HepG2 (cell line): ENCODE measurements around the gene KLHL17. TPM values are rescaled to one million over a fixed set of nuclear protein-coding genes. Genes with fewer than 3 reads are reported as not detected.

Source experiments
- ATAC-seq: fragments of 200-7000 bp; cut with Tn5 transposase; 3 replicates; pipeline ENCODE4 v1.9.1; 2020; ENCODE audit warnings: mild to moderate bottlenecking, moderate library complexity
- BruUV-seq: library from RNA; stranded (reverse); fragments of 400-500 nt; replicated peaks from 2 replicates; lab custom pipeline; 2021; lab: Mats Ljungman, UMichigan
- CTCF ChIA-PET: fragments of 300-600 bp; formaldehyde crosslinking; extraction: SDS; loops from one replicate; lab custom pipeline; 2021; ENCODE audit warnings: low total read pairs, inconsistent platforms, low intra/inter-chr PET ratio; lab: Yijun Ruan, JAX
- POLR2A ChIA-PET: fragments of 350-600 bp; sonication (Branson Sonifier 250); formaldehyde crosslinking; loops from one replicate; lab custom pipeline; 2020; ENCODE audit warnings: antibody characterized with exemption, inconsistent platforms; lab: Yijun Ruan, JAX
- DNase-seq: peaks from one replicate; pipeline ENCODE4 v3.0.0-alpha.2; 2015; ENCODE audit warnings: low spot score
- FAIRE-seq: peaks from 3 replicates; lab custom pipeline; 2011; peaks lifted over from hg19 to GRCh38; lab: Jason Lieb, UNC
- H2AFZ ChIP-seq: one replicate; pipeline ENCODE4 v1.6.1; 2011; ENCODE audit warnings: low read length, inconsistent platforms
- H3K27ac ChIP-seq: fragments of 300-600 bp; 3 replicates; pipeline ENCODE4 v1.8.0; 2011; ENCODE audit warnings: mixed run types, mild to moderate bottlenecking, mixed read lengths, low read length, inconsistent platforms; ENCODE audit not compliant: insufficient read depth; ENCODE audit errors: extremely low read length
- H3K27me3 ChIP-seq, 2 experiments: fragments of 200-600 bp in 1 of 2; 2 replicates in 1 of 2; 3 replicates in 1 of 2; pipeline versions ENCODE4 v1.6.0 to v1.8.0; 2011; ENCODE audit warnings: low read length in 2 of 2, mild to moderate bottlenecking in 2 of 2, moderate library complexity in 2 of 2, inconsistent platforms in 1 of 2; ENCODE audit not compliant: insufficient read depth in 2 of 2, control insufficient read depth in 1 of 2
- H3K36me3 ChIP-seq, 2 experiments: fragments of 200-600 bp in 1 of 2; replicated peaks in 1 of 2; 2 replicates in 1 of 2; 3 replicates in 1 of 2; pipeline versions ENCODE4 v1.5.1 to v1.8.0; 2011; ENCODE audit warnings: low read length in 2 of 2, inconsistent platforms in 1 of 2; ENCODE audit not compliant: insufficient read depth in 2 of 2, control insufficient read depth in 1 of 2
- H3K4me1 ChIP-seq: 2 replicates; pipeline ENCODE4 v1.5.1; 2012; ENCODE audit warnings: low read length, inconsistent platforms; ENCODE audit not compliant: insufficient read depth
- H3K4me2 ChIP-seq: 2 replicates; pipeline ENCODE4 v1.6.0; 2011; ENCODE audit warnings: low read depth, low read length, inconsistent platforms
- H3K4me3 ChIP-seq, 3 experiments: fragments of 200-600 bp in 1 of 3; sonication (generic), shearing (Covaris generic) in 1 of 3; replicated peaks in 1 of 3; 2 replicates each; pipeline ENCODE4 v1.5.1; 2011 to 2016; ENCODE audit warnings: low read length in 3 of 3, inconsistent platforms in 2 of 3, low read depth in 2 of 3, mild to moderate bottlenecking in 2 of 3, control low read depth in 1 of 3, mixed read lengths in 1 of 3; ENCODE audit not compliant: insufficient read depth in 1 of 3
- H3K79me2 ChIP-seq: one replicate; pipeline ENCODE4 v1.6.1; 2011; ENCODE audit warnings: low read length, inconsistent platforms; ENCODE audit not compliant: insufficient read depth
- H3K9ac ChIP-seq: 2 replicates; pipeline ENCODE4 v1.6.0; 2011; ENCODE audit warnings: mild to moderate bottlenecking, low read depth, low read length, inconsistent platforms; ENCODE audit not compliant: insufficient read depth
- H3K9me3 ChIP-seq: 2 replicates; pipeline ENCODE4 v1.5.1; 2012; ENCODE audit warnings: mild to moderate bottlenecking, low read length
- H4K20me1 ChIP-seq: 2 replicates; pipeline ENCODE4 v1.6.0; 2011; ENCODE audit warnings: inconsistent platforms, mild to moderate bottlenecking, low read length, moderate library complexity; ENCODE audit not compliant: insufficient read depth
- DZIP1 ChIP-seq: sonication (generic); formaldehyde crosslinking; IDR thresholded peaks from 2 replicates; pipeline ENCODE4 v1.5.0; 2020; ENCODE audit warnings: mild to moderate bottlenecking, missing genetic modification reagents
- HES4 ChIP-seq: sonication (generic); formaldehyde crosslinking; IDR thresholded peaks from 2 replicates; pipeline ENCODE4 v1.9.0; 2021; ENCODE audit warnings: mild to moderate bottlenecking, missing genetic modification reagents, borderline replicate concordance
- LRRFIP1 ChIP-seq: sonication (generic); formaldehyde crosslinking; conservative IDR thresholded peaks from 2 replicates; pipeline ENCODE4 v1.4.0; 2020; ENCODE audit warnings: missing genetic modification reagents
- MNT ChIP-seq: fragments of 450-650 bp; IDR thresholded peaks from 2 replicates; pipeline ENCODE4 v1.6.1; 2016
- MYC ChIP-seq: sonication (generic); formaldehyde crosslinking; IDR thresholded peaks from 2 replicates; pipeline ENCODE4 v1.9.0; 2021; ENCODE audit warnings: missing genetic modification reagents, borderline replicate concordance
- PAF1 ChIP-seq: IDR thresholded peaks from 2 replicates; pipeline ENCODE4 v1.6.1; 2016; ENCODE audit warnings: missing genetic modification reagents, missing compliant biosample characterization
- PHF5A ChIP-seq: IDR thresholded peaks from one replicate; pipeline ENCODE4 v1.6.1; 2018; ENCODE audit warnings: low read depth, missing genetic modification reagents; ENCODE audit not compliant: unreplicated experiment
- POLR2A ChIP-seq, 2 experiments: IDR thresholded peaks; 2 replicates each; pipeline ENCODE4 v1.6.1; 2011; ENCODE audit warnings: low read depth in 2 of 2, low read length in 2 of 2, mild to moderate bottlenecking in 1 of 2, moderate library complexity in 1 of 2; ENCODE audit not compliant: insufficient read depth in 1 of 2
- SMC3 ChIP-seq: IDR thresholded peaks from 2 replicates; pipeline ENCODE4 v1.6.1; 2011; ENCODE audit warnings: low read length, improper control_type of control experiment
- TGIF2 ChIP-seq: IDR thresholded peaks from 2 replicates; pipeline ENCODE4 v1.6.1; 2016; ENCODE audit warnings: control low read depth, missing compliant biosample characterization
- U2AF2 ChIP-seq: fragments of 200-400 bp; formaldehyde crosslinking; IDR thresholded peaks from 2 replicates; pipeline ENCODE4 v1.6.1; 2017; ENCODE audit warnings: low read depth, mild to moderate bottlenecking, low read length
- YEATS4 ChIP-seq: sonication (generic); formaldehyde crosslinking; IDR thresholded peaks from 2 replicates; pipeline ENCODE4 v1.4.0; 2020; ENCODE audit warnings: missing genetic modification reagents, borderline replicate concordance
- ZFP1 ChIP-seq: IDR thresholded peaks from 2 replicates; pipeline ENCODE4 v1.6.1; 2016
- ZNF768 ChIP-seq: sonication (generic); formaldehyde crosslinking; IDR thresholded peaks from 2 replicates; pipeline ENCODE4 v1.4.0; 2020; ENCODE audit warnings: missing genetic modification reagents
- ZNF878 ChIP-seq: sonication (generic); formaldehyde crosslinking; IDR thresholded peaks from 2 replicates; pipeline ENCODE4 v1.8.1; 2023; ENCODE audit warnings: mild to moderate bottlenecking, missing genetic modification reagents, moderate library complexity
- WGBS: methylation state at CpG from one replicate; pipeline ENCODE4 v1.1.6; 2017; ENCODE audit warnings: low lambda C conversion rate; 5-methylcytosine and 5-hydroxymethylcytosine counted together
- in situ Hi-C: cut with HindIII; loops from 2 replicates; pipeline ENCODE4 v1.10.0; 2017; ENCODE audit warnings: low pct_unique_long_range_greater_than_20kb; ENCODE audit not compliant: extremely low pct_ligation_motif_present
- intact Hi-C: fragments of 100-400 bp; cut with micrococcal nuclease; formaldehyde crosslinking; loops from one replicate; pipeline ENCODE4 v1.10.0; 2022; ENCODE audit not compliant: unreplicated experiment
- polyA plus RNA-seq, 8 experiments: library from polyadenylated mRNA; depleted of rRNA in 3 of 8; stranded (reverse) in 7 of 8; unstranded in 1 of 8; fragments of >200 nt; fragmentation: Illumina TruSeq in 4 of 8; extraction: Trizol in 4 of 8; gene quantifications; 2 replicates each; pipeline versions ENCODE4 v1.2.1 to v1.2.3, GENCODE V29; 2011 to 2016; ENCODE audit warnings: low read depth in 4 of 8, missing spikeins in 1 of 8, mixed read lengths in 1 of 8; ENCODE audit not compliant: insufficient read depth in 1 of 8
- total RNA-seq, 5 experiments: library from RNA; depleted of rRNA; stranded (reverse); fragments of >200 nt; fragmentation: Illumina TruSeq; extraction: Trizol; gene quantifications; 2 replicates each; pipeline ENCODE4 v1.2.3, GENCODE V29; 2016; ENCODE audit warnings: low read depth in 1 of 5
- TF ChIP-seq, protein P1 (sequence below): conservative IDR thresholded peaks from 2 replicates; pipeline ENCODE4 v1.6.1; 2018; ENCODE audit warnings: missing genetic modification reagents
- TF ChIP-seq, protein P2 (sequence below): IDR thresholded peaks from 2 replicates; pipeline ENCODE4 v1.6.1; 2012; ENCODE audit warnings: inconsistent platforms
- TF ChIP-seq, protein P3 (sequence below): sonication (generic); formaldehyde crosslinking; IDR thresholded peaks from 2 replicates; pipeline ENCODE4 v1.8.1; 2023; ENCODE audit warnings: mild to moderate bottlenecking, missing genetic modification reagents

The KLHL17 gene
- total and polyA plus RNA-seq, 2 of the 13 experiments (the other 11 are each of a cell fraction or from before 2014, with no cell fraction given), result 9.3 to 24.7 TPM

DNA sequence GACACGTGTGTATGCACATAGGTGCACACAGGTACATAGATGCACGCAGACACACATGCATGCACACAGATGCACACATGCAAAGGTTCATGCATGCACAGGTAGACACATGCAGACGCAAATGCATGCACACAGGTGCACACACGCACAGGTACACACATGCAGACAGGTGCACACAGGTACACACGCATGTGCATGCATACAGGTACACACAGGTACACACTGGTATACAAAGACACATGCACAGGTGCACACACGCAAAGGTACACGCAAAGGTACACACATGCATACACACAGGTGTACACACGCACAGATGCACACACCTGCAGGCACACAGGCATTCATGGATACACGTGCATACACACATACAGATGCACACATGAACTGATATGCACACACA is 10.1 kb upstream of the KLHL17 start:
- H3K9ac ChIP-seq, result no peak overlapping the region
- CTCF ChIA-PET, result no interaction called here
- no TSS peak for BruUV-seq
- FAIRE-seq (no peak), ATAC-seq (no peak), DNase-seq (no peak)
- H4K20me1 ChIP-seq, result peaks cover 3% of the 10 kb centered on the region; the same call in 1 of the 2 replicates
- POLR2A ChIA-PET, result no interaction called here
- peaks cover 49 to 88% of the 10 kb centered on the region in 2 experiments for H3K36me3 ChIP-seq
- no peak overlapping the region for H3K4me2 ChIP-seq
- no peaks in the 10 kb centered on the region for H3K4me1 ChIP-seq
- WGBS, result 98% methylated on average over 5 of the region's 9 CpGs
- no peak overlapping the region for H2AFZ ChIP-seq
- H3K4me3 ChIP-seq, result no peak overlapping the region
- in situ Hi-C loops (no loop called here), intact Hi-C loops (no loop called here)
- H3K27ac ChIP-seq, result no peak overlapping the region
- no peaks in the 10 kb centered on the region for H3K9me3 ChIP-seq
- no peaks in the 10 kb centered on the region for H3K79me2 ChIP-seq
- TF ChIP-seq ZNF878 (CRISPR knock-in tag) (no peak), TGIF2 (no peak), U2AF2 (no peak), MYC (no peak), POLR2A (IDR thresholded peaks at IDR 0.05; ENCODE audit: insufficient read depth in 1 of 2, low read depth in 2 of 2, low read length in 2 of 2) (peak in 1 of 2 experiments; percentile 38; a peak in 1 of 4 replicates), PAF1 (CRISPR knock-in tag) (no peak), ZNF768 (no peak), YEATS4 (CRISPR knock-in tag) (no peak), MNT (peak; percentile 44; the same call in 1 of the 2 replicates), ZFP1 (CRISPR knock-in tag) (no peak), DZIP1 (CRISPR knock-in tag) (no peak), HES4 (0 out of 2 replicates have a peak, but pooled peaks have one; percentile 30), PHF5A (no peak), SMC3 (no peak), LRRFIP1 (no peak)
- TF ChIP-seq, protein P1, sequence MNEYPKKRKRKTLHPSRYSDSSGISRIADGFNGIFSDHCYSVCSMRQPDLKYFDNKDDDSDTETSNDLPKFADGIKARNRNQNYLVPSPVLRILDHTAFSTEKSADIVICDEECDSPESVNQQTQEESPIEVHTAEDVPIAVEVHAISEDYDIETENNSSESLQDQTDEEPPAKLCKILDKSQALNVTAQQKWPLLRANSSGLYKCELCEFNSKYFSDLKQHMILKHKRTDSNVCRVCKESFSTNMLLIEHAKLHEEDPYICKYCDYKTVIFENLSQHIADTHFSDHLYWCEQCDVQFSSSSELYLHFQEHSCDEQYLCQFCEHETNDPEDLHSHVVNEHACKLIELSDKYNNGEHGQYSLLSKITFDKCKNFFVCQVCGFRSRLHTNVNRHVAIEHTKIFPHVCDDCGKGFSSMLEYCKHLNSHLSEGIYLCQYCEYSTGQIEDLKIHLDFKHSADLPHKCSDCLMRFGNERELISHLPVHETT (CRISPR knock-in tag), result no peak
- TF ChIP-seq, protein P2, sequence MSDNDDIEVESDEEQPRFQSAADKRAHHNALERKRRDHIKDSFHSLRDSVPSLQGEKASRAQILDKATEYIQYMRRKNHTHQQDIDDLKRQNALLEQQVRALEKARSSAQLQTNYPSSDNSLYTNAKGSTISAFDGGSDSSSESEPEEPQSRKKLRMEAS, result no peak
- TF ChIP-seq, protein P3, sequence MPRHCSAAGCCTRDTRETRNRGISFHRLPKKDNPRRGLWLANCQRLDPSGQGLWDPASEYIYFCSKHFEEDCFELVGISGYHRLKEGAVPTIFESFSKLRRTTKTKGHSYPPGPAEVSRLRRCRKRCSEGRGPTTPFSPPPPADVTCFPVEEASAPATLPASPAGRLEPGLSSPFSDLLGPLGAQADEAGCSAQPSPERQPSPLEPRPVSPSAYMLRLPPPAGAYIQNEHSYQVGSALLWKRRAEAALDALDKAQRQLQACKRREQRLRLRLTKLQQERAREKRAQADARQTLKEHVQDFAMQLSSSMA (CRISPR knock-in tag), result no peak
- TF ChIP-seq, all 625 proteins: peak for 3
- no peaks in the 10 kb centered on the region for H3K27me3 ChIP-seq
